SK-N-MC (cell line): ENCODE measurements around the gene TSPAN19.

Experiments used
- EZH2 ChIP-seq: fragments of 200-600 bp; sonication (generic); IDR thresholded peaks from one replicate; pipeline ENCODE4 v1.6.1; 2017; ENCODE audit warnings: antibody characterized with exemption
- FOXP2 ChIP-seq: optimal IDR thresholded peaks from 2 replicates; pipeline ENCODE3; 2011; ENCODE audit warnings: mild to moderate bottlenecking, moderate library complexity; ENCODE audit not compliant: insufficient read depth; ENCODE audit errors: extremely low read length, control extremely low read depth

- TF ChIP-seq EZH2 = no peak
- no peak for TF ChIP-seq FOXP2
Observed at GRCh38 chr12:85016413-85016812, 19.7 kb downstream of the TSPAN19 start.
